Hepatocyte (in vitro differentiated cells): ENCODE results near the gene SEC22C.

ENCODE experiments used
- CTCF ChIP-seq: fragments of 200-600 bp; sonication (generic); IDR thresholded peaks from 2 replicates; pipeline ENCODE4 v1.5.1; 2016; ENCODE audit warnings: antibody characterized with exemption, mild to moderate bottlenecking; ENCODE audit not compliant: poor library complexity
- EZH2 ChIP-seq: fragments of 200-600 bp; sonication (generic); IDR thresholded peaks from 2 replicates; pipeline ENCODE4 v1.6.1; 2016; ENCODE audit warnings: antibody characterized with exemption, mild to moderate bottlenecking, borderline replicate concordance

- TF ChIP-seq CTCF (no peak), EZH2 (no peak)
Measured at GRCh38 chr3:42504334-42505127, 77.2 kb downstream of the SEC22C start.
